Nucleus accumbens (tissue), 56 donors: Measurements from ENCODE around the gene ADGRA1.
A peak's percentile ranks its signal among the peaks of the same experiment; 100 is the strongest.
"Not testable (repeated sequence)": the region's sequence is repeated elsewhere in the genome, so short reads cannot be mapped to it uniquely, and the experiment has no call there.

Source experiments
- DNase-seq, 56 donors: peaks; one replicate each; lab custom pipeline; 2025; lab: John Stamatoyannopoulos, UW

ADGRA1 gene

DNA sequence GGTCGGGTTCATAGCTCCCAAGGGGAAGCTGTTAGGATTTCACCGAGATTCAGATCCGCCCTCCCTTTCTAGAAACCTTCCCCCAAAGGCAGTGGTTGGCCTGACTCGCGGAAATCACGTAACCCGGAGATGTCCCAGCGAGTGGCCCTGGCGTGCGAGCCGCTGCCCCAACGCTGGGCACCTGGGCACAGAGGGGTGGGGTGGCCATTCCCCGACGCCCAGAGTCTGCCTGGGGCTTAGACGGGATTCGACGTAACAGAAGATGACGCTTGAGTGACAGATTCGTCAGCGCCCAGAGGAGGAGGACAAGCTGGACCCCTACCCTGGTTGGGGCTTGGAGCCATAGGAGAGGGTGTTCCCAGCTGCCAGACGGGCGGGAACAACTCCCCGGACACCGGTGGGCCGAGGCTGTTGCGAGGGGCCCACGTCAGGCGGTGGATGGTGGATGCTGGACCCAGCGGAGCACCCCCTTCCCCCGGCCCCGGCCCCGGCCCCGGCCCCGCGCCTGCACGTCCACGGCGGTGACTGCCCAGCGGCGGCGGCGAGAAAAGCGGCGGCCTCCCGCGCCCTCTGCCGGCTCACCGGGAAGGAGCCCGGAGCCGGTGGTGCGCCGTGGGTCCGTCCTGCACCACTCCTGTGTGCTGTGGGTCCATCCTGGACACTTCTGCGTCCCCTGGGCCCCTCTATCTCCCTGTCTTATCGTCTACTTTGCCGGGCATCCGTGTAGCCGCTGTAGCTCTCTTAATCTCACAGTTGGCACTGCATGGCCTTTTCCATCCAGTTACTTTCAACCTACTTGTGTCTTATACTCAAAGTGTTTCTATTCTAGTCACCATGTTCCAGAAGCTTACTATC lies 36.9 kb downstream of the ADGRA1 start:
- peak in 19 of 56 donors; percentile 5 to 60 (median 18) for DNase-seq

DNA sequence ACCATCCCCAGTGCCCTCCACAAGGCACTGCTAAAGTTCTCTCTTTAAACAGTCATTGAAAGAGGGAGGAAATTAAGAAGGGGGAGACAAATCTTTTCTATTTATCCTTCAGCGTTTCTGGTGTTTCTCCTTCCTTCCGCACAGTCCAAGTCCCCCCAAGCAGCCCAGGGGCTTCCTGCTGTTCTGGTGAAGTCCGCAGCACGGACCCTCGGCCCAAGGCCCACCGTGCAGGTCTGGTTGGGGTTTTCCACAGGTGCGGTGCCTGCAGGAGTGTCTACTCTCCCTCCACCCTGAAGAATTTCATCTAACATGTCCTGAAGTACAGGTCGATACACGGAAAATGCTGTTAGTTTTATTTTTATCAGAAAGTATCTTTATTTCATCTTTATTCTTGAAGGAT lies 38.2 kb downstream of the ADGRA1 start:
- no peak for DNase-seq

DNA sequence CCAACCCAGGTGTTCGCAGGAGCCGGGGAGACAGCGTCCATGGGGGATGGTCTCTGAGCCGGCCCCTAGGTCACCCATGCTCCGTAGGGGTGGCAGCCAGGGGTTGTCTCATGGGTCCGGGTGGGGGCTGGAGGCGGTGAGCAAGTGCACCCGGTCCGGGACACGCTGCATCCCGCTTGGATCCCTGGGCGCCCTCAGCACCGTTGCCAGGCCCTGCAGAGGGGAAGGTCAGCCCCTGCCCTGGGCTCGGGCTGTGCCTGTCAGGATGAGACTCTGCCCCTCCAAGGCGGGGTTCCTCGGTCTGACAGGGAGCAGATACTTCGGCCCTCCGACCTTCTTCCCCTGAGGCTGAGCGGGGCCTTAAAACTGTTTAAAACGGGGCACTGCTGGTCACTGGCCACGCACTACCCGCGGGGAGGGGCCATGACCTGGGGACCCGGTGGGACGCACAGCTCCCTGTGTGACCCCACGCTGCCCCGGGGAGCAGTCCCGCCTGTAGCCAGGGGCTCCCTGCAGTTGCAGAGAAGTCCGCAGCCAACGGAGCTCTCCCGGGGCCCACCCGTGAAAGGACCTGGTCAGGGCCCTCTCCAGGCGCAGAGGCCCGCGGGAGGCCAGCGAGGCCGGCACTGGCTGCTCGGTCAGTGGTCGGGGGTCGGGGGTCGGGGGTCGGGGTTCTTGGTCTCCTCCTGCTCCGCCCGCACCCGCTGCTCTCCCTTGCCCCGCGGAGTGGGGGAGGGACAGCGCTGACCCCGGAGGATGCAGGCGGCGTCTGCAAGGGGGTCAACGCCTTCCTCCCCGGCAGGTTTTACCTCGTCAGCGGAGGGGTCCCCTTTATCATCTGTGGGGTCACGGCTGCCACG lies 38.9 kb downstream of the ADGRA1 start:
- DNase-seq, result no peak

DNA sequence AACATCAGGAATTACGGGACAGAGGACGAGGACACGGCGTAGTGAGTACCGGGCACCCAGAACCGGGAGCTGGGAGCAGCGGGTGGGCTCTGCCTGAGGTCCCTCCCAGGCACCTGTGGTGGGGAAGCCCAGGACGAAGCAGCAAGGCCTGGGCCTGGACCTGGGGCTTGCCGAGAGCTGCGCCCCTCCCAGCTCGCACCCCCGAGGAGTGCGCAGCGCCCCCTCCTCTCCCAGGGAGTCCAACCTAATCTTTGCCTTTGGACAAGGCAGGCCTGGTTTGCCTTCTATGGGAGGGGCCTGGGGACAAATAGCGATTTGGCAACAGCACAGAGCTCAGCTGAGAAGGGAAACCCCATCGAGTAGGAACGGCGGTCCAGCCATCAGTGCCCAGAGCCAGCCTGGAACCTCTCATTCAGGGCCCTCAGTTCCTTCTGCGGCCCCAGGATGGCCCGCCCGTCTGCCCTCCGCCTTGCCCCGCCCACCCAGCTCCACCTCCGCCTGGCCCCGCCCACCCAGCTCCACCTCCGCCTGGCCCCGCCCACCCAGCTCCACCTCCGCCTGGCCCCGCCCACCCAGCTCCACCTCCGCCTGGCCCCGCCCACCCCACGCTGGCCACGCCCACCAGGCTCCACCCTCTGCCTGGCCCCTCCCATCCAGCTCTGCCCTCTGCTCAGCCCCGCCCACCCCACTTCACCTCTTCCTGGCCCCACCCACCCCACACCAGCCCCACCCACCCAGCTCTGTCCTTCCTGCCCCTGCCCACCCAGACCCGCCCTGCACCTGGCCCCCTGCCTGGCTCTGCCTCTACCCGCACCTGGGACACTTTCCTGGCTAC lies 39.8 kb downstream of the ADGRA1 start:
- DNase-seq, result peak in 2 of 56 donors; percentile 18 to 51

DNA sequence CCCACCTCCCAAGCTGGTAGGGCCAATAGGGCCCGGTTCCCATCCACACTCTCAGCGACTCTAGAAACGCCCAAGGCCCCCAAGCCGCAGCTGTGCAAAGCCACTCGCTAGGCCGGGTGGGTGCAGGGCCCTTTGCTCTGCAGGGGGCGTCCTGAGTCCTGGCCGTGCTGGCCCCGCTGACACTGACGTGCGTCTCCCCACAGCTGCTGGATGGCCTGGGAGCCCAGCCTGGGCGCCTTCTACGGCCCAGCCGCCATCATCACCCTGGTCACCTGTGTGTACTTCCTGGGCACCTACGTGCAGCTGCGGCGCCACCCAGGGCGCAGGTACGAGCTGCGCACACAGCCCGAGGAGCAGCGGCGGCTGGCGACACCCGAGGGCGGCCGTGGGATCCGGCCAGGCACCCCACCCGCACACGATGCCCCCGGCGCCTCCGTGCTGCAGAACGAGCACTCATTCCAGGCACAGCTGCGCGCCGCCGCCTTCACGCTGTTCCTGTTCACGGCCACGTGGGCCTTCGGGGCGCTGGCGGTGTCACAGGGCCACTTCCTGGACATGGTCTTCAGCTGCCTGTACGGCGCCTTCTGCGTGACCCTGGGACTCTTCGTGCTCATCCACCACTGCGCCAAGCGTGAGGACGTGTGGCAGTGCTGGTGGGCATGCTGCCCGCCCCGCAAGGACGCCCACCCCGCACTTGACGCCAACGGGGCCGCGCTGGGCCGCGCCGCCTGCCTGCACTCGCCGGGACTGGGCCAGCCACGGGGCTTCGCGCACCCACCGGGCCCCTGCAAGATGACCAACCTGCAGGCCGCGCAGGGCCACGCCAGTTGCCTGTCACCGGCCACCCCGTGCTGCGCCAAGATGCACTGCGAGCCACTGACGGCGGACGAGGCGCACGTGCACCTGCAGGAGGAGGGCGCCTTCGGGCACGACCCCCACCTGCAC lies 40.7 kb downstream of the ADGRA1 start:
- DNase-seq, result no peak

DNA sequence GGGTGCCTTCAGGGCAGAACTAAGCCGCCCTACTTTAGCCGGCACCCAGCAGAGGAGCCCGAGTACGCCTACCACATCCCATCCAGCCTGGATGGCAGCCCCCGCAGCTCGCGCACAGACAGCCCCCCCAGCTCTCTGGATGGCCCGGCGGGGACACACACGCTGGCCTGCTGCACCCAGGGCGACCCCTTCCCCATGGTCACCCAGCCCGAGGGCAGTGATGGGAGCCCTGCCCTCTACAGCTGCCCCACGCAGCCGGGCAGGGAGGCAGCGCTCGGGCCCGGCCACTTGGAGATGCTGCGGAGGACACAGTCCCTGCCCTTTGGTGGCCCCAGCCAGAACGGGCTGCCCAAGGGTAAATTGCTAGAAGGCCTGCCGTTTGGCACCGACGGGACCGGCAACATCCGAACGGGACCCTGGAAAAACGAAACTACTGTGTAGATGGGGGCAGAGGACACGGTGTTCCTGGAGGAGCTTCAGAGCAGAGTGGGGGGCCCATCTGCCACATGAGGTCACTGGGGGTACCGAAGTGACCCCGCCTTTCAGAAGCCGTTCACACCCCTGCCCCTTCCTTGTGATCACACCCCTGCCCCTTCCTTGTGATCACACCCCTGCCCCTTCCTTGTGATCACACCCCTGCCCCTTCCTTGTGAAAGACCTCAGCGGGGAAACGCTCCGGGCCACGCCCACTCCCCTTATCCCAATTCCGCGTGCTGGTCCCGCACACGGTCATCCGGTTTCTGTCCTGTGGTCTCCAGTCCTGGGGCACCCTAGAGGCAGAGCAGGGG lies 41.5 kb downstream of the ADGRA1 start:
- no peak for DNase-seq

DNA sequence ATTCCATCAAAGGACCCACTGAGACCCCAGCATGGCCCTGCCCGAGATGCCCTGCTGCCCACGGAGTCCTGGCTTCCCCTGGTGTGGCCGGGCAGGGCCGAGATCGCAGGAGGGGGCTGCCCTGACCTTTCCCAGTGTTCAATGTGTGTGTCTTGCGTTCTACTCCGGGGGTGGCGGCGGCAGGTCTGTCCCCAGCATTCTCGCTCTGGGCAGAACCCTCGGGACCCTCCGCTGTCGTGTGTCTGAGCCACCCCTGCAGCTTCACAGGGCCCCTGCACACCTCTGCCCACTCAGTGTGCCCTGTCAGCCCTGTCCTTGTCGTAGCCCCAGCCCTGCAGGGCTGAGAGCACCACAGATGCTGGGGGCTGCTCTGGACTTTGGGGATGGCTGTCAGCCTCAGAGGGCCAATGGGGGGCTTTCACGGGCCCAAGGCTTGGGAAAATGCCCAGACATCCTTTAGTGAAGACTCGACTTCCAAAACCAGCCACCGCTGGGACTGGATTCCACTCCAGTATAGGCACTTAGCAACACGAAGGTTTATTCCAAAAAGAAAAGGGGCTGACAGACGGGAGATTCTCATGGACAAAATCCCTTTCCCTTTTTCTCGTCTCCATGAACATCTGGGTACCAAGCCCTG lies 42.3 kb downstream of the ADGRA1 start:
- DNase-seq, result no peak

DNA sequence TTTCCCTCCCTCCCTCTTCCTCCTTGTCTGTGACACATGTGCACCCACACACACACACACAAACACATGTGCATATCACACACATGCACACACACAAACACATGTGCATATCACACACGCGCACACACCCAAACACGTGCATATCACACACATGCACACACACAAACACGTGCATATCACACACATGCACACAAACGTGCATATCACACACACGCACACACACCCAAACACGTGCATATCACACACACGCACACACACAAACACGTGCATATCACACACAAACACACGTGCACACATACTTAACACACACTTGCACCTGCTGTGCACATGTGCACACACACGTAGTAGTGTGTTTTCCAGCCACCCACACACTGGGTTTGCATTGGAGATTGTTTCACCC lies 42.9 kb downstream of the ADGRA1 start:
- DNase-seq, result no peak

DNA sequence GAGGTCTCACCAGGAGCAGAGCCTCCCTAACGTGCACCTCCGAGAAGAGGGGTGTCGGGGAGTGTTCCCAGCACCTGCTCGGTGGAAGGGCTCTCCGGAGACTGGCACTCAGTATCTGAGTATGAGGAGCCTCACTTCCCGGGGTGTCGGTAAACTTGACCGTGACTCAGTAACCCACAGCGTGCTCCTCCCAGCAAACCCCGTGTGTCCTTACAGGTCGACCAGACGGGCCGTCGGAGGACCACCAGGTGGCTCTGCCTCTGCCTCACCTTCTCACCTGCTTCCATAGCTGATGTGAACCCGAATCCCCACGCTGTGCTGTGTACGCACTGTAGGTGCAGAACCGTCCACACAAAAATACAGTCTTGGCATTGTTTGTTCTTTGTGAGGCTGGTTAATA lies 43.3 kb downstream of the ADGRA1 start:
- no peak for DNase-seq

DNA sequence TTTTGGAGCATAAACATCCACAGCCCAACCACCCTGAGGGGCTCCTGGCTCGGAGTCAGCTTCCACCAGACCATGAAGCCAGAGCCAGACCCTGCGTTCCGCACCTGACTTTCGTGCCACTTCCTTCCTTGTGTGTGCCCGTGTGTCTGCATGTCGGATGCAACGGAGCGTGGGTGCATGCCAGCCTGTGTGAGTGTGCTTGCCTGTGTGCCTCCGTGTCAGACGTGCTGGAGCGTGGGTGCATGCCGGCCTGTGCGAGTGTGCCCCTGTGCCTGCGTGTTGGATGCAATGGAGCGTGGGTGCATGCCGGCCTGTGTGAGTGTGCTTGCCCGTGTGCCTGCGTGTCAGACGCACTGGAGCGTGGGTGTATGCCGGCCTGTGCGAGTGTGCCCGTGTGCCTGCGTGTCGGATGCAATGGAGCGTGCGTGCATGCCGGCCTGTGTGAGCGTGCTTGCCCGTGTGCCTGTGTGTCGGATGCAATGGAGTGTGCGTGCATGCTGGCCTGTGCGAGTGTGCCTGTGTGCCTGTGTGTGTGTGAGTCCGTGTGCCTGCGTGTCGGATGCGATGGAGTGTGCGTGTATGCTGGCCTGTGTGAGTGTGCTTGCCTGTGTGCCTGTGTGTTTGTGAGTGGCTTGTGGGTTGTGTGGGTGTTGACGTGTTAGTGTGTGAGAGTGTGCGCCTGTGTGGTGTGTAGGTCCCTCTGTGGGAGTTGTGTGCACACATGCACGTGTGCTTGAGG lies 44.2 kb downstream of the ADGRA1 start:
- DNase-seq, result no peak

DNA sequence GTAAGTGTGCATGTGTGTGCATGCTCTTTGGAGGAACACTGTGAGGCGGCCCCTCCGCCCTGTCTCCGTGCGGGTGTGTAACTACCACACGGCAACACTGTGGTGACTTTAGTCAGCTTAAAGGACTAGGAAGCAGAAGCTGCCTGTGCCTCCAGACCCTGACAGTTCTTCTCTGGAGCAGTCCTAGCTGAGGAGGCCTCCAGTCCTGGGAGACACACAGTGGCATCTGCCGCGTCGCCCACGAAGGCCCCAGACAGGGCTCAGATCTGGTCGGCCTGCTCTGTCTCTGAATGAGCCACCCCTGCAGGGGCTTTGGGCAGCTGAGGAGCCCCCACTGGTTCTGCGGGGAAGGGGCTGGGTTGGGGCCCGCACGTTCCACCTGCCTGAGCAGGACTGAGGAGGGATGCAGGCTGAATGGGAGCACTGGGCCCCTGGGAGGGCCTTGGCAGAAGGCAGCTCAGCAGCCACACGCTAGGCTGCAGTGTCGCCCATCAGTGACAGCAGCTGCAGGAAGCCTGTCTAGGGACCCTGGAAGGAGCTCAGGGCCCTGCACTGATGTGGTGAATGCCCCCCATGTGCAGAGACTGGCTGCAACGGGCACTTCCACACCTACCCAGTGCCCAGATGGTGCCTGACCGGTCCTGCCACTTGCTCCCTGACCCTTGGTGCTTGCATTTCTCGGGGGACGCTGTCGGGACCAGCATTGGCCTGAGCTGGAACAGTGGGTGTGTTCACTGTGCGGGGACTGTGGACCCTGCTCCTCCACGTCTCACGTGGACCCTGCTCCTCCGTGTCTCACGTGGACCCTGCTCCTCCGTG lies 45.0 kb downstream of the ADGRA1 start:
- no peak for DNase-seq

DNA sequence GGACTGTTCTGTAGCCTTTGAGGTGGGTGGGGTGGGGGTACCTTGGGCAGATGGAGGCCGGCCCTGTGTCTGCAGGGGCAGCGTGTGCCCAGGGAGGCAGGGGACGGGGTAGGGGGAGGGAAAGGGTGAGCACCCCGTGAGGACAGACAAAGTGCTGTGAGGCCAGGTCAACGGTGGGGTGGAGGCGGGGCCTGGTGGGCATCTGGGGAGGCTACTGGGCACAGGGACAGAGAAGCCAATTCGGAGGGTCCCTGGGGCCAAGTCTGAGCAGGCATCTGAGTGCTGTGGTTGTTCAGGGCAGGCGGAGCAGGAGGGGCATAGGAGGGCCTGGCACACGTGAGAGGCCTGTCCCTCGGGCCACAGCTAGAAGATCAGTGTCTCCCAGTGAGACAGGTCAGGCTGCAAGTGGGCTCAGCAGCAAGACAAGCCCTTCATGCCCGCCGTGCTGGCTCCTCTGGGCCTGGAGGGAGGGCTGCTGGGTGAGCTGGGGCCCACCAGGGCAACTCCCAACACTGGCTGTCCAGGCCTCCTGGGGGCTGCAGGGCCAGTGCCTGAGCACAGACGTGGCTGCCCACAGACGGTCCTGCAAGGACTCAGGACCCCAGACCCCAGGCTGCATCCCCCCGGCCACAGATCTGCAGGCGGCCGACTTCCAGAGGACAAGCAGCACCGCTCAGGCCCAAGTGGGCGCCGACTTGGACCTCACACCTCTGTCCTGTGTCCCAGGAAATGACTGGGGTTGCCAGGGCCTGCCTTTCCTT lies 45.9 kb downstream of the ADGRA1 start:
- no peak for DNase-seq

DNA sequence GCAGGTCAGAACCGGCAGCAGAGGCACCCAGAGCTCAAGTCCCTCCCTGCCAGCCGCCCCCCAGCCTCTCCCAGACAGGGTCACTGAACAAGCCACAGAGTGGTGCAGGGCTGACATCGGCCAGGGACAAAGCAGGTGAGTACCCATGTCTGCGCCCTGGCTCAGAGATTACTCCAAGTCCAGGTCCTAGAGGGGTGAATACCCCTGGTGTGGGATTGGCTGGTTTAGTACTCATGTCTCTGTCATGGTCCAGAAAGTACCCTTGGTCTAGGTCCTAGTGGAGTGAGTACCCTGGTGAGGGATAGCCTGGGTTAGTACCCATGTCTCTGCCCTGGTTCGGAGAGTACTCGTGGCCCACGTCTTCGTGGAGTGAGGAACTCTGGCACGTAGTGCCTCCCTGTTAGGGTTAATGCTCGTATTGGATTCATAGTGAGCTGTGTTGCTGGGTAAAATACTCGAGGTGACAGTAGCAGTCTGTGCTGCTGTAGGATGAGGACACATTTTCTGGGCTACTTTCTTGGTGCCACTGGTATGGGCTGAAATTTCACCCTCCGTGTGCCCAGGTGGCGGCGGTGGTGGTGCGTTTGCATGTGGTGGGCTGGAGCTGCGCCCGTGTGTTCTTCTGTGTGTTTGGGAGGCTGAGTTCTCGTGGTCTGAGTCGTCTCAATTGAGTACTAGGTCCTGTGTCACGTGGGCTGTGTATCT lies 46.8 kb downstream of the ADGRA1 start:
- no peak for DNase-seq

DNA sequence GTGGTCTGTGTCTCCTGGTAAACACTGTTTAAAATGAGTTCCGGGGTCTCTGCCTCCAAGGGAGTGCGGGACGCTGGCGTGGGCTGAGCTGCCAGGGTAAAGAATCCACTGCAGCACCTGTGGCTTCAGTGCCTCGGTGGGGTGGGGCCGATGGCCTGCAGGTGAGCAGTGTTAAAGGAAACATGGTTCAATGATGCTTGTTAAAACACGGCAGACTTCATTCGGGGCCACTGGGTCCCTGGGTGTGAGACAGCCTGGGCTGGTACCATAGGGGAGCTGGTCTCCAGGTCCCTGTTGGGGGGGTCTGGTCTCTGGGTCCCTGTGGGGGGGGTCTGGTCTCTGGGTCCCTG lies 47.4 kb downstream of the ADGRA1 start:
- DNase-seq, result no peak

DNA sequence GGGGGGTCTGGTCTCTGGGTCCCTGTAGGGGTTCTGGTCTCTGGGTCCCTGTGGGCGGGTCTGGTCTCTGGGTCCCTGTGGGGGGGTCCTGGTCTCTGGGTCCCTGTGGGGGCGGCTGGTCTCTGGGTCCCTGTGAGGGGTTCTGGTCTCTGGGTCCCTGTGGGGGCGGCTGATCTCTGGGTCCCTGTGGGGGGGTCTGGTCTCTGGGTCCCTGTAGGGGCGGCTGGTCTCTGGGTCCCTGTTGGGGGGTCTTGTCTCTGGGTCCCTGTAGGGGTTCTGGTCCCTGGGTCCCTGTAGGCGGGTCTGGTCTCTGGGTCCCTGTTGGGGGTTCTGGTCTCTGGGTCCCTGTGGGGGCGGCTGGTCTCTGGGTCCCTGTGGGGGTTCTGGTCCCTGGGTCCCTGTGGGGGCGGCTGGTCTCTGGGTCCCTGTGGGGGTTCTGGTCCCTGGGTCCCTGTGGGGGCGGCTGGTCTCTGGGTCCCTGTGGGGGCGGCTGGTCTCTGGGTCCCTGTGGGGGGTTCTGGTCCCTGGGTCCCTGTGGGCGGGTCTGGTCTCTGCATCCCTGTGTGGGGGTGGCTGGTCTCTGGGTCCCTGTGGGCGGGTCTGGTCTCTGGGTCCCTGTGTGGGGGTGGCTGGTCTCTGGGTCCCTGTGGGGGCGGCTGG lies 49.9 kb downstream of the ADGRA1 start:
- not testable (repeated sequence) for DNase-seq
